ENCODE results near the gene SYP.

DNA sequence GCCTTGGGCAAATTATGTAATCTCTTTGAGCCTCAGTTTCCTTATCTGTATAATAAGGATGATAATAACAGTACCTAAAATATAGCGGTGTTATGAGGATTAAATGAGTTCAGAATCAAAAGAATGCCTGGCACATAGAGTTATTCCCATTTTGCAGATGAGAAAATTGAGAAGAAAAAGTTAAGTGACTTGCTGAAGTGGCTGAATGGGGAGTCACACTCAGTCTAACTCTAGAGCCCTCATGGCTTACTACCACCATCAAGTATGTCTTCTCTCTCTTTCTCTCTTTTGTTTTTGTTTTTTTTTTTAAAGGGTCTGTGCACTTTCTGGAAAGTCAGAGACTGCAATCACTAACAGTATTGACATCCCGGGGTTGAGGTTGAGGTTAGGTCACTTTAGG, 32.5 kb upstream of the SYP start:
- TF ChIP-seq EZH2 (IDR thresholded peaks at IDR 0.05), result no peak
- TF ChIP-seq POLR2AphosphoS5 (IDR thresholded peaks at IDR 0.05; ENCODE audit: borderline replicate concordance, low read depth, low read length), result no peak

All from SK-N-MC (cell line).